ENCODE data around the gene PSMA7.

Gene PSMA7

DNA sequence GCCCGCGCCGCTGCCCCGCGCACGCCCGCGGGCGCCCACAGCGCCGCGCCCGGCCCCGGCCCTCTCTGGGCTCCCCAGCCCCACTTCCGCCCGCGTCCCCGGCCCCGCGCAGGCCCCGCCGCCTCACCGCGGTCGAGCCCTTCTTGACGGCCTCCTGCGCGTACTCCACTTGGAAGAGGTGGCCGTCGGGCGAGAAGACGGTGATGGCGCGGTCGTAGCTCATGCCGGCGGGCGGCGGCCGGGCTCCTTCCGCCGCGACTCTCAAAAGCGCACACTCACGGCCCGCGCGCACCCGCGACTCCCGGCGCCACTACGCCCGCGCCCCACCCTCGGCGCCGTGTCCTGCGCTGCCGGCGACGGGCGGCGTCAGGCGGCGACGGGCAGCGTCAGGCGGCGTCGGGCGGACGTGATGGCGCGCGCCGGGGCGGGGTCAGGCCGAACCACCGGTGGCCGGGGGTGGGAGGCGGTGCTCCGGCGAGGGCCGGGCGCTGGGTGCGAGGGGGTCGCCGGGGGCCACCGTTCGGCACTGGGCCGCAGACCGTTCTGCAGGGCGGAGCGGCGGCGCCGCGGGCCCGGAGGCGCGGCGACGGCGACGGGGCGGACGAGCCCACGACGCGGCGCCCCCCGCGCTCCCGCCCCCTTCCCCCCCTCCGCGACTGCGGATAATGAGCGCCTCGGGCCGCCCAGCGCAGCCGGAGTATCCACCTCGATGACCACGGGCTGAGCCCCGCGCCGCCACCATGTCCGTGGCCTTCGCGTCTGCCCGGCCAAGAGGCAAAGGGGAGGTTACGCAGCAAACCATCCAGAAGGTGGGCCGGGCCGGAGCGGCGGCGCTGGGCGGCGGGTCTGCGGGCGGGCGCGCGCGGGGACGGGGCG lies at the start of gene PSMA7, which contains the start of gene SS18L1:
Gene PSMA7, minus strand, starts transcription at position 314 of the 876 bp plus-strand sequence. Its CDS starts 91 bp downstream, at position 223.
Gene SS18L1, plus strand, starts transcription at position 689 of the 876 bp plus-strand sequence. Its CDS starts 52 bp downstream, at position 741.
- peak; percentile 79 for DNase-seq

DNA sequence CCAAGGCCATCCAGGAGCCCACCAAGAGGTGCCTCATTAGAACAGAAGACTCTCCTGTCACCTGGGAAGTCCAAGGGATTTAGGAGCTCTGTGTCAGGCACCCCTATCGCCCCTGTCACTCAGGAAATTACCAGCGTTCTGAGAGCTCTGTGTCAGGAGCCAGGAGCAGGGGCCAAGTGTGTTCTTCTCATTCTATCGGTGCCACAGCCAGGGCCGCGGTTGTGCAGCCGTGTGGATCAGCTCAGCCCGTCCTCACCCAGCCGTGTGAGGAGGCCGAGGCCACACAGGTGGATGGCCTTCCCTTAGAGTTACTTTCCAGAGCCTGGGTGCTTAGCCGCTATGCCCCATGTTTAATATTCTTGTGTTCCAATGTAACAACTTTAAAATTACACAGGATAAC lies 49.4 kb upstream of the PSMA7 start:
- no peak for DNase-seq

DNA sequence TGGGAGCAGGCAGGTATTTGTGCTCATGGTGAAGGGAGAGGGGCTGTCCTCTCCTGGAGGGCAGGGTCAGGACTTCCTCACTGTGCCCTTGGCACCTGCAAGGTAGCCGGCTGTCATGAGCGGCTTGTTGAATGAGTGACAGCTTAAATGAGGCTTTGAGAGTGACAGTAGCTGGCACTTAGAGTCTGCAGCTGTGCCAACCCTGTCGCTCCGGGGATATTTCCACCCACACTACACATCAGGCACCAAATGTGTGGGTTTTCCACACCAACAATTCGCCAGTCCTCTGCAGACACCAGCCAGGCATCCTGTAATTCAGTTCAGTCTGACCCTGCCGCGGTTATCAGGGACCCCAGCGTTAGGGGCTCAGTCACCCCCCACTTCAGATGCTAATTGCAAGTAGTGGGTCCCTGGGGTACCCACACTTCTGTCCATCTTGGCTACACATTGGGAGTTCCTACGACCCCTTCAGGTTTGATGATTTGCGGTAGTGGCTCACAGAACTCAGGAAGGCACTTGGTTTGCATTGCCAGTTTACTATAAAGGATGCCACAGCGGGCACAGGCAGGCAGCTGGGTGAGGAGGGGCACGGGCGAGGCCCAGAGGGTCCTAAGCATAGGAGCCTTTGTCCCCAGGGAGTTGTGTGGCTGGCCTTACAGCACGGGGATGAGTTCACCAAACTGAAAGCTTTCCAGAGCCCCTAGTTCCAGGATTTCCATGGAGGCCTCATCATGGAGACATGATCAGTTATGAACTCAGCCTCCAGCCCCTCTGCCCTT lies 48.8 kb upstream of the PSMA7 start:
- no peak for DNase-seq

DNA sequence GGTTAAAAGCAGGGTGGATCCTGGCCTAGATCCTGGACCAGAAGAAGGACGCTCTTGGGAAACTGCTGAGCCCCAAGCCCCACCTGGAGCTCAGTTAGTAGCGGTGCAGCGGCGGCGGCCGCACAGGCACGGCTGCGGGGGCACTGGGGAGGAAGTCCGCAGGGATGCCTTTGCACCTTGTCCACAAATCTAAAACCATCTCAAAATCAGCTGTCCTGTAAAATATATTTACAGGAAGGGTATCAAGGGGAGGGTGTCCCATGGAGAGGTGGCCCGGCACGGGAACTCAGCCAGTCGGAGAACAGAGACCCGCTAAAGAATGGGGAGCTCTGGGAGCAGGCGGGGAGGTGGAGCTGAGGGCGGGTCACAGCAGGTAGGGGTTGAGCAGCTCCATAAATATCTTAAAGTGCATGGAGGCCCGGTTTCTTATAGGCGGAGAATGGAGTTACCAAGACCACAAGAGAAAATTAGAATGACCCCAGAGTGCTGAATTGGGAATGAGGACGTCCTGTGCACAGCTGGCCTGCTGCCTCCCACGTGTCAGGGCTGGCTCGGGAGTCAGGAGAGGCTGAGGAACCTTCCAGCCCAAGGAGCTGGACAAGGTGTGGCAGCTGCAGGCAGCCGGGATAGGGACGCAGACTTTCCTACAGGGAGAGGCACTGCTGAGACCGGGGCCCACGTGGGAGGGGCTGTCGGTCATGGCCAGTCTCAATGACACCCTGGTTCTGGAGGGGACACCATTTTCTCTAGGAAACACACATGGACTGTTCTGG lies 47.6 kb upstream of the PSMA7 start:
- DNase-seq, result no peak

DNA sequence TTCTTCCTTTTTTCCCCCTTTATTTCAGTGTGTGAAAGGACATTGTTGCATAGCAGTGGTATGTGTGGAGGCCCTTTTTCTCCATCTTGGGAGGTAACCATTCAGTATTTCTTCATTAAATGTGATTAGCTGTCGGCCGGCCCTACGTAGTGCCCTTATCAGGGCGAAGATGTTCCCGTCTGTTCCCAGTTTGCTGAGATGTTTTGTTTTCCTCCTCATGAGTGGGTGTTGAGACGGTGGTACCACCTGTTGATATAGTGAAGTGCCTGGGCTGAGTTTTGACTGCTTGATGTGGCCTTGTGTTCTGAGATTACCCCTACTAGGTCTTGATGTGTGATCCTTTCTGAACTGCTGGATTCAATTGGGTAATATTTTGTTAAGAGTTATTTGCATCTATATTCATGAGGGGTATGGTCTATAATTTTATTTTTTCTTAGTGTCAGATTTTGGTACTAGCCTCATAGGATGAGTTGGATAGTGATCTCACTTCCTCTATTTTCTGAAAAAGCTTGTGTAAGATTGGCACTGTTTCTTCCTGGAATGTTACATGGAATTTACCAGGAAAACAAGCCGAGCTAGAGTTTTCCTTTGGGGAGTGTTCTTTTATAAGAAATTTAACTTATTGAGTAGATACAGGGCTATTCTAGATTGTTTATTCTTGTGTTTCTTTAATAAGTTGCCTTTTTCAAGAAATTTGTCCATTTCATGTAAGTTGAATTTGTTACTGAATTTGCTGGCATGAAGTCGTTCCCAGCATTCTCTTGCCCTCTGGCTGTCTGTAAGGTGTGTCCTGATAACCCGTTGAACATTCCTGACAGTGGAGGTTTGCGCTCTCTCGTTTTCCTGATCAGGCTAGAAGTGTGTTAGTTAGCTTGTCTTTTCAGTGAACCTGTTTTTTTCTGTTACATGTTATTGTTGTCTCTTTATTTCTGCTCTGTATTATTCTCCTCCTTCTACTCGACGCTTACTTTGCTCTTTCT lies 44.0 kb upstream of the PSMA7 start:
- no peak for DNase-seq

DNA sequence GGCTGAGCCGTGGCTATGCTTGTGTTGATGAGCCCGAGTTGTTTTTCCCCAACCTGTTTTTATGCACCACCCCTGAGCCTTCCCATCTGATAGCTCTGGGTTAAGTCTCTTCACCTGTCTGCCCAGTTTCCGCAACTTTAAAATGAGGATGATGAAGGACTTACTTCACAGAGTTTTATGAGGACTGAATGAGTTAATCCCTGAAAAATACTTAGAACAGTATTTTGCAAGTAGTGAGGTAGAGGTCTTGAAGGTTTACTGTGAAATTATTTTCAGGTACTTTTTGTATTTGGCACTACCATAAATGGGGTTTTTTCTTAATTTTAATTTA lies 42.9 kb upstream of the PSMA7 start:
- no peak for DNase-seq

DNA sequence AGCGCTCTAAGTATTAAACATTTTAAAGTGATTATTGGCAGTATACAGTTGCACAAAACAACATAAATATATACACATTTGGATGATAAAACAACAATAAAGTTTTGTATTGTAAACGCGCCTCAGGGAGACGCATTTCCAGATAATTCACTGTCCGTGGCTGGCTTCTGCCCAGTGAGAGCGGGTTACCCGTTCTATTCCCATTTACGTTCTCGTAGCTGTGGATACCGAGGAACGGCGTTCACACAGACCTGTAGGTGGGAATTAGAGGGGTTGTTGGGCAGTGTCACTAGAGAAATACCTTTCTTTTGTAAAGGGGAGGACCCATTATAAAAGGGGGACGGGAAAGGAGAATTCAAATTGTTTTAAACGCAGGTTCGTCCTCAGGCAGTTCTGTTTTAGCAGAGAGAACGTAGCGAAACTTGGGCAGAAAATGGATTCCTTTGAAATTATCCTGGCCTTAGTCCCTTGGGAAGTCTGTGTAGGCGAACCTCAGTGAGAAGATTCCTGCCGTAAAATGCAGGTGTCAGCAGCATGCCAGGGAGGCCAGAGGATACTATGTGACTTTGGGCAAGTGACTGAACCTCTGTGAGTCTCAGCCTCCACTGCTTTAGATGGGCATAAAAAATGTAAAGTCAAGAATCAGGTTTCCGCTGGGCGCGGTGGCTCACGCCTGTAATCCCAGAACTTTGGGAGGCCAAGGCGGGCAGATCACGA lies 40.4 kb upstream of the PSMA7 start:
- DNase-seq, result no peak

DNA sequence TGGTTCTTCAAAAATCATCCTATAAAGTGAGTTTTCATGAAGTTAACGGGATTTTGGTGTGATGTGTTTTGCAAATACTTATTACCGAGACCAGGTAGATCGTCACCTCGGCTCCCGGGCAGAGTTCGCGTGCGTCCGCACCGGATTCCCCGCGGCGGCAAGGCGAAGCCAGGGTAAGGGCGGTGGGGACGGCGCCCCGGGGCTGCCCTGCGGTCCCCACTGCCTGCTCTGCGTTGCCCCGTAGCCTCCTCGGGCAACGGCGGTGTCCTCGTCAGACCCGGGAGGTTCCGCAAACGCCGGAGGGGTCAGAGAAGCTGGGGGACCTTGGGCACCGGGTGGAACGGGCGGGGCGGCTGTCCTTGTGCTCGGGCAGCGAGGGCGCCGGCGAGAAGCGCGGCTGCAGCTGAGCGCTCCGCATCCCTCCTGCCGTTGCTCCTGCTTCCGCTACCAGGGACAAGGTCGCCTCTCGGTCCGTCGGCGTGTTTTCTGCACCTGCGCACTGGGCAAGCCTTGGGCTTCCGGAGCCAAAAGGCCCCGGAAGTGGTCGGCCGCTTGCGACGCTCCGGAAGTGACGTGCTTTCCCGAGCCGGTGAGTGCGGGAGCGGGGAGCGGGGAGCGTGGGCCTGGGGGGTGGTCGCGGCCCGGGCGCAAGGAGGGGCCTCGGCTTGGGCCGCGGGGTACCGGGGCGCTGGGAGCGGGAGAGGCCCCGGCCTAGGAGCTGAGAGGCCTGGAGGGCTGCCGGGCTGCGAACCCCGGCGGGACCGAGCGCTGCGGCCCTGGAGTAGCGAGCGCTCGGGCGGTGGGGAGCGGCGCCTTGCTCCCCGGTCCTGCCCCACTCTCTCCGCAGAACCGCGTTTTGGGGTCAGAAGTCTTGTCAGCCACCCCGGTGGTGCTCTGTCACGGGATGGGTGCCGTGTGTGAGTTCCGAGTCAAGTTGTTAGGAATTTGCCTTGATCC lies 39.6 kb upstream of the PSMA7 start, which contains the start of gene MTG2:
Gene MTG2, plus strand, starts transcription at position 560 of the 957 bp plus-strand sequence. CDS start 10,393 bp downstream, outside the sequence.
- DNase-seq, result peak; percentile 94

DNA sequence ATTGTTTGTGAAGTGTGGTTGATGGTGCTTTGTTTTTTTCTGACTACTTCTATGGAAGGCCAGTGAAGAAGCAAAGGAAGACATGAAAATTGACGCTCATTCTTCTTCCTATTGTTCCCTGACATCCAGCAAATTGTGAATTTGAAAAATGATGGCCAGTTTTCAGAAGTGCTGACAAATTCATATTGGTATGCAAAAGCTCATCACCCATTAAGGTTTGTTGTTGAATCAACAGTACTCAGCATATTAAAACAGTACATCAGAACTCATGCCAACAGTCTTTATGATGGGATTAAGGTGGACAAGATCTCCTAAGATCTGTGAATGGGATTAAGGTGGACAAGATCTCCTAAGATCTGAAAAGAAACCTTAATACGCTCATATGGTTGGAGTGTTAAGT lies 38.6 kb upstream of the PSMA7 start:
- DNase-seq, result no peak

DNA sequence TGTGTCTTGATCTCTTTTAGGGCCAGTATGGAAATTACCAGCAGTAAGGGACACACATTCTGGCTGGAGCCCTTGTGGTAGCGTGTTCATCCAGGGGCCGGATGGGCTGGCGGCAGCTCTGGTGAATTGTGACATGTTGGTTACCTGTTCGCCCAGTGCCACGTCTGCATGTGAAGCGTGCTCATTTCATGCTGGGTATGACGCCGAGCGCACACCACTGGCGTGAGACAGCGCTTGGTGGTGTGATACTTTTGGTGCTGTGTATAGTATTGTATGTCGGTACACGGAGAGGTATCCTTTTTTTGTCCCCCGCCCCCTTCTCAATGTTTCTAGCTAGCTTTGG lies 35.9 kb upstream of the PSMA7 start:
- DNase-seq, result no peak

DNA sequence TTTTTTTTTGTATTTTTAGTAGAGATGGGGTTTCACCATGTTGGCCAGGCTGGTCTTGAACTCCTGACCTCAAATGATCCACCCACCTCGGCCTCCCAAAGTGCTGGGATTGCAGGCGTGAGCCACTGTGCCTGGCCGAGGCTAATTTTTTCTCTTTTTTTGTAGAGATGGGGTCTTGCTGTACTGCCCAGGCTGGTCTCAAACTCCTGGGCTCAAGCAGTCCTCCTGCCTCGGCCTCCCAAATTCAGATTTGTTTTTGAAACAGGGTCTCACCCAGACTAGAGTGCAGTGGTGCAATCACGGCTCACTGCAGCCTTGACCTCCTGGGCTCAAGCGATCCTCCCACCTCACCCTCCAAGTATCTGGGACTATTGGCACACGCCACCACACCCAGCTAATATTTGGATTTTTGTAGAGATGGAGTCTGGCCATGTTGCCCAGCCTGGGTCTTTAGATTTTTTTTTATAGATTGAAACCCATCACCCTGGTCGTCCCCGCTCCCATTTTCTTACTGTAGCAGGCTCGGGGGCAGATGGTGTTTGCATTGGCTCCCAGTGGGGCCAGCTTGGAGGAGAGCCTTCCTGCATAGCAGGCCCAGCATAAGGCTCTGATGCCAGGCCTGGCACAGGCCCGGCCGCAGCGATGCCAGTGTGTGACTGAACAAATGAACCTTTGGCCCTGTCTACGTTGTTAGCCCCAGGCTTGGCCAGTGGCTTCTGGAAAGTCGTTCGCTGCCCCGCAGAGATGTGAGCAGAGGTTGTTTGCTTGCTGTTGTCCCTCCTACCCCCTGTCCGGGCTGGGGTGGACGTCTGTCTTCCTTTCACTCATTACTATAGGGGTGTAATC lies 35.3 kb upstream of the PSMA7 start:
- no peak for DNase-seq

DNA sequence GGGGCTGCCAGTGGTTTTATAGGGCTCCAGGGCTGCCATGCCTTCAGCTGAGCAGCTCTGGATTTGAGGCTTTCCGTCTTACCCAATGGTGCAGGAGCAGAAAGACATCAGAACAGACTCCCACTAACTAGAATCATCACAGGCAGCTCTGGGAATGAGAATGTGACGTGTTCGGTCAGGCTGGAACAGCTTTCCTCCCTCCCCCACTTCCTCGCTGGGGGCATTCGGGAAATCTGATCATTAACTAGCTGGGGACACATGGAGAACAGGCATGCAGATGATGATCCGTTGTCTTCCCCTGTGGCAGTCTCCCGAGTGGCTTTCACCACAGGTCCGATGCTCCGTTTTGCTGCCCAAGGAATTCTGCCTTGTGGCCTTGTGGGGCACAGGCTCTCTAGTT lies 34.1 kb upstream of the PSMA7 start:
- no peak for DNase-seq

DNA sequence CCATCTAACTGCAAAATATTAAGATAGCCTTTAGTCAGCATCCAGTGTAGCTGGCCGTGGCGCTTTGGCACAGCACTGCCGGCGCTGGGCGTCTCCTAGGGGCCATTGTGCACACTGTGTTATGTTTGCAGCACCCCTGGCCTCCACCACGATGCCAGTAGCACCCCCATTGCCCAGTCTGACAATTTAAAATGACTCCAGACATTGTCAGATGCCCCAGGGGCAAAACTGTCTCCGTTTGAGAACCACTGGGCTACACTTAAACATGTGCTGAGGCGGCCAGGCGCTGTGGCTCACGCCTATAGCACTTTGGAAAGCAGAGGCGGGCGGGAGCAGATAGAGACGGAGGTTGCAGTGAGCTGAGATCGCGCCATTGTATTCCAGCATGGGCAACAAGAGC lies 33.7 kb upstream of the PSMA7 start:
- no peak for DNase-seq

DNA sequence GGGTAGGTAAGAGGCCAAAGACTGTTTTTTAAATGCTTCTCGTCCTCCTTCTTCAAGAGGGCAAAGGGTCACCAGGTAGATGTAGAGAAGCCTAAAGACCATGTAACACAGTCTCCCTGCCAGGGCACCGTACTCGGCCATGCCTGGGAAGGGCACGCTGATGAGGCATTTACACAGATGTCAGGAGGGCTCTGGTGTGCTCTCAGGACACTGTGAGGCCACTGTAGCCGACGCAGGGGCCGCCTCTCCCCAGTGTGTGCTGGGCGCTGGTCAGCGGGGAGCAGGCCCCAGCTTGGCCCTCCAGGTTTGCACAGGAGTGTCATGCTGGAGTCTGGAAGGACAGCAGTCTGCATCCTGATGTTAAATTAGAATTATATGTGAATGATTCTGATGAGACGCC lies 32.5 kb upstream of the PSMA7 start:
- no peak for DNase-seq

DNA sequence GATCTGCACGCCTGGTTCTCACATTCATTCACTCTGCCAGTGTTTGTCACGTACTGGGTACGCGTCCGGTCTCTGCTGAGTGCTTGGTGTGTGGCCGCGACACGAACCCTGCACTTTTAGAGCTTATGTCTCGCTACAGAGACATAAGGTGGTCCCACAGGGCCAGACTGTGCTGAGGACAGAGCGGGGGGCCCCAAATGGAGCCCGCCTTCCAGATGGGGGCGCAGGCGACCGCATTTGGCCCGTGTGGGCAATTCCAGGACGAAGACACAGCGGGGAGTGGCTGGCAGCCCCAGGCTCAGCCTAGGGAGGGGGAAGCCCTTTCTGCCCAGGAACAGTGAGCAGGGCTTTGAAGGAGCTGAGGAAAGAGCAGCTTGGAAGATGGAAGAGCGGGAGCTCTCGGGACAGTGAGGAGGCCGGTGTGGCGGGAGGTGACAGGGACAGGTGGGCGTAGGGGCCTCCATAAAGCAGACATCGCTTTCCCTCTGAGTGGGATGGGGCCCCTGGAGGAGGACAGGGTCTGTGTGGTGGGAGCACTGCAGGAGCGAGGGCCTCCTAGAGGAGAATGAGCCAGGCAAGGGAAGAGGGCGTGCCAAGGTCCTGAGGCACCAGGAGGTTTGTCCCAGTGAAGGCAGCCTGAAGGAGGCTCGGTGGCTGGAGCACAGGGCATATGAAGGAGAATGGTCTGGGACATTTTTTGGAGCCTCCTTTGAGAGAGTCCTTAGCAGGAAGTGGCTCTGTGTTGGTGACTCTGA lies 31.9 kb upstream of the PSMA7 start:
- no peak for DNase-seq

DNA sequence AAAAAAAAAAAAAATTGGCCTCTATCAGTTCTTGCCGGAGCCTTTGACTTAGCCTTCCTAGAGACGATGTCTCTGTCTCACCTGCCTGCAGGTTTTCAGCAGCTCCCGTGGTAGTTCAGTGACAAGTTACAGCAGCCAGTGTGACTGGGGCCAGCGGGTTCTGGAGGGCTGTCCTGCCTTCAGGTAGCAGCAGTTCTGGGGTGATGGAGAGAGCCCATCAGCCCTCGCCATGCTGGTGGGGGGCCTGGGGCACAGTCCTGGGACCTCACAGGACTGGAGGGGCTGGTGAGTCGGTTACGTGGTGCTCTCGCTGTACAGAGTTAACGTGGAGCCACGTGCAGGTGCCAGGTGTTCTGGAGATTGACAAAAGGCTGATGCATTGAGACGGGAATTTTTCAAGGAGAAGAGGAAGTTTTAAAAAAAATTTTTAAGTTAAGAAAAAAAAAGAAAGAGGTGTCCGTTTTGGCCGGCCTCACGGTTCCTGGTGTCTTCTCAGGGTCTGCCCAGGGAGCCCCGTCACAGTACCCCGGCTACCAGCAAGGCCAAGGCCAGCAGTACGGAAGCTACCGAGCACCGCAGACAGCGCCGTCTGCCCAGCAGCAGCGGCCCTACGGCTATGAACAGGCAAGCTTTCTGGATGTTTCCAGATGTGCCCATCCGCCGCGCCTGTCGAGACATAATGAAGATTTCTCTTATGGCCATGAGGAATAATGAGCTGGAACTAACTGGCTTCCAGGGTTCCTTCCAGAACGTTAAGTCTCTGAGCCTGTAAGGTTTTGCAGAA lies 31.0 kb upstream of the PSMA7 start:
- no peak for DNase-seq

DNA sequence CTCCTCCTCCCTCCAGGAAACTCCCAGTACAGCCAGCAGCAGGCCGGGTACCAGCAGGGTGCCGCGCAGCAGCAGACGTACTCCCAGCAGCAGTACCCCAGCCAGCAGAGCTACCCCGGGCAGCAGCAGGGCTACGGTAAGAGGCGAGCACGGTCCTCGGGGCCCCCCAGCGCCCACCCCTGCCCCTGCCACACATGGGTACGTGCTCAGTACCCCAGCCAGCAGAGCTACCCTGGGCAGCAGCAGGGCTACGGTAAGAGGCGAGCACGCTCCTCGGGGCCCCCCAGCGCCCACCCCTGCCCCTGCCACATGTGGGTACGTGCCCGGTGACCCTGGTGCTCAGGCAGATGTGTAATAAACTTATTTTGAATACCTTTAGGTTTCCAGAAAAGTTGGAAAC lies 29.5 kb upstream of the PSMA7 start:
- no peak for DNase-seq

DNA sequence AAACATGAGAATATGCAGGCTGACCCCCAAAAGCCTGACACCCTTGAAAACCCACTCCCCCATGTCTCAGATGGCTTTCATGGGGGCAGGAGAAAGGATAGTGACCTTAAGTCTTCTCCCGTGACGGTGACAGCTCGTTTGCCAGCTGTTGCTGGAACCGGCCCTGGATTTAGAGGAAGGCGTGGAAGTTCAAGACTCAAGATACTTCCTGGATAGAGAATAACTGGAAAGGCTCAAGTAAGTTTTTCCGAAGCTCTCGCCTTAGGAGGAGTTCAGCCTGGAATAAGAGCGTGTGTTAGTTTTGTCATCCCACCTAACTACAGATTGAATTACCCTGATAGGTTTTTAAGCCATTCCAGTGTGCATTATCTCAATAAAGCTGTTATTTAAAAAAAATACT lies 28.1 kb upstream of the PSMA7 start:
- no peak for DNase-seq

Measured in NCI-H1105 treated with DMSO at 0.1 percent for 48 hours (cell line).